HFFc6 (cell line): ENCODE results near the gene GHRH. TPM values are rescaled to one million over a fixed set of nuclear protein-coding genes. Genes with fewer than 3 reads are reported as not detected.
A peak's percentile ranks its signal among the peaks of the same experiment; 100 is the strongest.

Source experiments
- DNase-seq: peaks from one replicate; pipeline ENCODE4 v3.0.0-alpha.2; 2018
- H3K27ac Mint-ChIP-seq: 2 replicates; pipeline ENCODE4 v1.8.0; 2020; ENCODE audit warnings: mild to moderate bottlenecking, mixed read lengths
- H3K27me3 Mint-ChIP-seq: 2 replicates; pipeline ENCODE4 v1.8.0; 2021; ENCODE audit warnings: mild to moderate bottlenecking, moderate library complexity, mixed read lengths; ENCODE audit not compliant: insufficient read depth
- H3K36me3 Mint-ChIP-seq: 2 replicates; pipeline ENCODE4 v1.8.0; 2021; ENCODE audit warnings: low read depth, mixed read lengths
- H3K4me1 Mint-ChIP-seq: 2 replicates; pipeline ENCODE4 v1.8.0; 2020; ENCODE audit warnings: low read depth, mixed read lengths
- H3K4me3 Mint-ChIP-seq: 2 replicates; pipeline ENCODE4 v1.8.0; 2020; ENCODE audit warnings: mild to moderate bottlenecking, moderate library complexity, mixed read lengths
- H3K9me3 Mint-ChIP-seq: 2 replicates; pipeline ENCODE4 v1.8.0; 2020; ENCODE audit warnings: mild to moderate bottlenecking, mixed read lengths
- CTCF ChIP-seq: fragments of 200-600 bp; sonication (generic); IDR thresholded peaks from 2 replicates; pipeline ENCODE4 v1.5.0; 2021; ENCODE audit warnings: antibody characterized with exemption, mild to moderate bottlenecking
- total RNA-seq, 6 experiments: library from RNA; stranded (reverse); fragmentation: NEBNext Ultra II Directional; extraction: Animal tissue kit (Norgen Biotek cat#: 25700); gene quantifications; 2 replicates in 1 of 6; 3 replicates in 5 of 6; pipeline ENCODE4 v1.2.3, GENCODE V29; 2021

GHRH gene
- total RNA-seq, 6 experiments from 2014 or later = not detected

GRCh38 chr20:37288091-37288490, 26.5 kb upstream of the GHRH start:
- no peak for TF ChIP-seq CTCF
- peaks cover 23% of the 10 kb centered on the region for H3K36me3 Mint-ChIP-seq
- H3K27ac Mint-ChIP-seq = peak overlapping the region; percentile 31; the same call in 1 of the 2 replicates
- H3K4me3 Mint-ChIP-seq = peak overlapping the region; percentile 30
- DNase-seq = no peak
- H3K27me3 Mint-ChIP-seq = peaks cover 7% of the 10 kb centered on the region
- H3K4me1 Mint-ChIP-seq = peaks cover 24% of the 10 kb centered on the region
- H3K9me3 Mint-ChIP-seq = no peaks in the 10 kb centered on the region

GRCh38 chr20:37285664-37286374, 24.2 kb upstream of the GHRH start:
- TF ChIP-seq CTCF = no peak
- peaks cover 7% of the 10 kb centered on the region for H3K27me3 Mint-ChIP-seq
- peaks cover 13% of the 10 kb centered on the region for H3K4me1 Mint-ChIP-seq
- DNase-seq = no peak
- H3K9me3 Mint-ChIP-seq = no peaks in the 10 kb centered on the region
- H3K27ac Mint-ChIP-seq = no peak overlapping the region
- H3K36me3 Mint-ChIP-seq = peaks cover 4% of the 10 kb centered on the region; the same call in 1 of the 2 replicates
- no peak overlapping the region for H3K4me3 Mint-ChIP-seq

- Mint-ChIP-seq H3K27me3 (peaks cover 7% of the 10 kb centered on the region), H3K4me3 (no peak overlapping the region)
Observed at GRCh38 chr20:37284691-37285161, 23.1 kb upstream of the GHRH start.

GRCh38 chr20:37283530-37284195, 22.0 kb upstream of the GHRH start:
- no peak overlapping the region for H3K4me3 Mint-ChIP-seq
- peaks cover 7% of the 10 kb centered on the region for H3K27me3 Mint-ChIP-seq
- no peak for DNase-seq
- H3K27ac Mint-ChIP-seq = no peak overlapping the region
- no peak for TF ChIP-seq CTCF
- peaks cover 24% of the 10 kb centered on the region for H3K4me1 Mint-ChIP-seq
- peaks cover 3% of the 10 kb centered on the region; the same call in 1 of the 2 replicates for H3K36me3 Mint-ChIP-seq
- no peaks in the 10 kb centered on the region for H3K9me3 Mint-ChIP-seq

More at GRCh38 chr20:37284691-37285161, 23.1 kb upstream of the GHRH start:
- no peak overlapping the region for H3K27ac Mint-ChIP-seq
- TF ChIP-seq CTCF = no peak
- no peak for DNase-seq
- H3K4me1 Mint-ChIP-seq = peaks cover 16% of the 10 kb centered on the region
- peaks cover 4% of the 10 kb centered on the region; the same call in 1 of the 2 replicates for H3K36me3 Mint-ChIP-seq
- no peaks in the 10 kb centered on the region for H3K9me3 Mint-ChIP-seq

GRCh38 chr20:37282556-37282955, 20.9 kb upstream of the GHRH start:
- H3K4me1 Mint-ChIP-seq = peaks cover 21% of the 10 kb centered on the region
- no peak overlapping the region for H3K4me3 Mint-ChIP-seq
- peak overlapping the region; percentile 74 for H3K27ac Mint-ChIP-seq
- TF ChIP-seq CTCF = peak; percentile 75
- H3K27me3 Mint-ChIP-seq = peaks cover 7% of the 10 kb centered on the region
- peak; percentile 73 for DNase-seq
- H3K9me3 Mint-ChIP-seq = no peaks in the 10 kb centered on the region
- H3K36me3 Mint-ChIP-seq = no peaks in the 10 kb centered on the region
